A673 (cell line): ENCODE results near the gene CLCNKA. TPM values are rescaled to one million over a fixed set of nuclear protein-coding genes. Genes with fewer than 3 reads are reported as not detected.
A peak's percentile ranks its signal among the peaks of the same experiment; 100 is the strongest.

Source experiments
- BruUV-seq: library from RNA; stranded (reverse); fragments of 400-500 nt; replicated peaks from 2 replicates; lab custom pipeline; 2021; lab: Mats Ljungman, UMichigan
- CTCF ChIA-PET: fragments of 300-600 bp; sonication (Branson Sonifier 250); formaldehyde crosslinking; loops from one replicate; lab custom pipeline; 2022; ENCODE audit warnings: antibody characterized with exemption; lab: Charles Lee
- POLR2A ChIA-PET: fragments of 300-600 bp; sonication (Branson Sonifier 250); formaldehyde crosslinking; loops from one replicate; lab custom pipeline; 2022; ENCODE audit warnings: antibody characterized with exemption; ENCODE audit not compliant: low non-redundant PET; lab: Charles Lee
- DNase-seq: peaks from one replicate; pipeline ENCODE4 v3.0.0-alpha.2; 2015; ENCODE audit warnings: low spot score
- H3K27ac ChIP-seq: fragments of 200-600 bp; sonication (generic); 2 replicates; pipeline ENCODE4 v1.5.1; 2016; ENCODE audit warnings: mixed run types, low read depth, mild to moderate bottlenecking, mixed read lengths, antibody characterized with exemption, low read length; ENCODE audit not compliant: poor library complexity, severe bottlenecking
- H3K27me3 ChIP-seq: fragments of 200-600 bp; sonication (generic); replicated peaks from 2 replicates; pipeline ENCODE4 v1.6.1; 2017; ENCODE audit warnings: mixed run types, low read depth, mild to moderate bottlenecking, mixed read lengths, antibody characterized with exemption, low read length; ENCODE audit not compliant: insufficient read depth, poor library complexity
- H3K36me3 ChIP-seq: fragments of 200-600 bp; sonication (generic); 2 replicates; pipeline ENCODE4 v1.6.1; 2016; ENCODE audit warnings: mixed run types, mild to moderate bottlenecking, mixed read lengths, antibody characterized with exemption, low read length; ENCODE audit not compliant: insufficient read depth, poor library complexity, severe bottlenecking
- H3K4me1 ChIP-seq: fragments of 200-600 bp; sonication (generic); 2 replicates; pipeline ENCODE4 v1.6.1; 2017; ENCODE audit warnings: mixed run types, mild to moderate bottlenecking, mixed read lengths, antibody characterized with exemption, low read length; ENCODE audit not compliant: insufficient read depth, poor library complexity, severe bottlenecking
- H3K4me3 ChIP-seq: fragments of 200-600 bp; sonication (generic); 2 replicates; pipeline ENCODE4 v1.5.1; 2016; ENCODE audit warnings: low read depth, mixed run types, mild to moderate bottlenecking, mixed read lengths, low read length; ENCODE audit not compliant: poor library complexity, severe bottlenecking
- H3K9me3 ChIP-seq: fragments of 200-600 bp; sonication (generic); 2 replicates; pipeline ENCODE4 v1.6.1; 2016; ENCODE audit warnings: mixed run types, low read depth, mild to moderate bottlenecking, mixed read lengths, antibody characterized with exemption, low read length; ENCODE audit not compliant: poor library complexity, severe bottlenecking
- EZH2 ChIP-seq: fragments of 200-600 bp; sonication (generic); IDR thresholded peaks from 2 replicates; pipeline ENCODE4 v1.6.1; 2017; ENCODE audit warnings: borderline replicate concordance, low read depth, mild to moderate bottlenecking, mixed read lengths, antibody characterized with exemption, low read length; ENCODE audit not compliant: poor library complexity, severe bottlenecking
- intact Hi-C: fragments of 100-400 bp; cut with micrococcal nuclease; formaldehyde crosslinking; loops from one replicate; pipeline ENCODE4 v1.10.0; 2022; ENCODE audit not compliant: unreplicated experiment
- total RNA-seq: library from RNA; stranded (reverse); gene quantifications from 2 replicates; pipeline ENCODE4 v1.2.3, GENCODE V29; 2021
- TF ChIP-seq, protein P1 (sequence below): fragments of 300-800, 200-600 bp; sonication (generic); conservative IDR thresholded peaks from 2 replicates; pipeline ENCODE4 v1.5.1; 2017; ENCODE audit warnings: low read depth, mild to moderate bottlenecking, antibody characterized with exemption, low read length, moderate library complexity, mixed read lengths

CLCNKA gene
- total RNA-seq, 1 experiment from 2014 or later = not detected

DNA sequence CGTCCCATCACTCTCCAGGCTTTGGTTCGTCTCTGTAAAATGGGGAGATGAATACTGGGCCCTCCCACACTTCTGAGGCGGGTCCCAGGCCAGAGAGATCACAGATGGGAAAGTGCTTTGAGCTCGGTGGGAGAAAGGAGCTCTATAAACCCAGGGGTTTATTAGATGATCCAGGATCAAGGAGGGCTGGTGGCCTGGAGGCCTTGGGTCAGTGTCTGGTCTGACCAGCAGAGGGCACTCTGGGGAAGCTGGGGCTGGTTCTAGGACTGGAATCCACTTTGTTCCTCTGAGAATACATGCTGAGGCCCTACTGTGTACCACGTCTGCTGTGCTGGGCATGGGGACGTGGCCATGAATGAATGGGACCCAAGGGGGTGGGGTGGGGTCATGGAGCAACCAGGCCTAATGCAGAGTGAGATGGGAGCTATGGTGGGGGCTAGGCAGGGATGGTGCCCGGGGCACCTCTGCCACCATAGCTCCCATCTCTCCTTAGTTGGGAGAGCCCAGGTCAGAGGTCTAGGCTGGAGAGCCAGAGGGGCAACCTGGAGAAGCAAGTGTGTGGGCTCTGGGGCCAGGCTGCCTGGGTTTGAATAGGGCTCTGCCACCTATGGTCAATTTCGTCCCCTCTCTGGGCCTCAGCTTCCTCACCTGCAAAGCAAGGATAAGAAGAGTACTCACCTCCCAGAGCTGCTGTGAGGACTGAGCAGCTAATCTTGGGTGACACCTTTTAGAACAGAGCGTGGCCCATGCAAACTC lies 60.6 kb downstream of the CLCNKA start:
- Histone ChIP-seq H3K9me3 (no peaks in the 10 kb centered on the region), H3K27me3 (no peaks in the 10 kb centered on the region), H3K4me1 (no peaks in the 10 kb centered on the region), H3K27ac (no peak overlapping the region), H3K36me3 (no peaks in the 10 kb centered on the region), H3K4me3 (no peak overlapping the region)
- peak; percentile 78 for DNase-seq
- no TSS peak for BruUV-seq
- intact Hi-C loops = loop anchor here (1.0 kb wide), 1 partner anchor 105 kb away; no protein-coding TSS in a partner anchor
- ChIA-PET POLR2A (no interaction called here), CTCF (interaction anchor here (0.5 to 2.7 kb wide), 10 partner anchors 9 to 869 kb away, joined by 3 to 28 read pairs (median 4); partner anchors contain the start of gene FAM131C)
- TF ChIP-seq, protein P1, sequence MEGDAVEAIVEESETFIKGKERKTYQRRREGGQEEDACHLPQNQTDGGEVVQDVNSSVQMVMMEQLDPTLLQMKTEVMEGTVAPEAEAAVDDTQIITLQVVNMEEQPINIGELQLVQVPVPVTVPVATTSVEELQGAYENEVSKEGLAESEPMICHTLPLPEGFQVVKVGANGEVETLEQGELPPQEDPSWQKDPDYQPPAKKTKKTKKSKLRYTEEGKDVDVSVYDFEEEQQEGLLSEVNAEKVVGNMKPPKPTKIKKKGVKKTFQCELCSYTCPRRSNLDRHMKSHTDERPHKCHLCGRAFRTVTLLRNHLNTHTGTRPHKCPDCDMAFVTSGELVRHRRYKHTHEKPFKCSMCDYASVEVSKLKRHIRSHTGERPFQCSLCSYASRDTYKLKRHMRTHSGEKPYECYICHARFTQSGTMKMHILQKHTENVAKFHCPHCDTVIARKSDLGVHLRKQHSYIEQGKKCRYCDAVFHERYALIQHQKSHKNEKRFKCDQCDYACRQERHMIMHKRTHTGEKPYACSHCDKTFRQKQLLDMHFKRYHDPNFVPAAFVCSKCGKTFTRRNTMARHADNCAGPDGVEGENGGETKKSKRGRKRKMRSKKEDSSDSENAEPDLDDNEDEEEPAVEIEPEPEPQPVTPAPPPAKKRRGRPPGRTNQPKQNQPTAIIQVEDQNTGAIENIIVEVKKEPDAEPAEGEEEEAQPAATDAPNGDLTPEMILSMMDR = peak; percentile 96
- TF ChIP-seq EZH2 = no peak

- H3K4me3 ChIP-seq = no peak overlapping the region
- no peak for TF ChIP-seq EZH2
- TF ChIP-seq, protein P1 = no peak
- H3K9me3 ChIP-seq = no peaks in the 10 kb centered on the region
- POLR2A ChIA-PET = no interaction called here
- intact Hi-C loops = no loop called here
- H3K4me1 ChIP-seq = no peaks in the 10 kb centered on the region
- CTCF ChIA-PET = interaction anchor here (0.6 to 1.7 kb wide), 2 partner anchors 11 to 71 kb away, joined by 5 to 6 read pairs; no protein-coding TSS in a partner anchor
- no TSS peak for BruUV-seq
- H3K36me3 ChIP-seq = no peaks in the 10 kb centered on the region
- no peak for DNase-seq
- H3K27ac ChIP-seq = no peak overlapping the region
- H3K27me3 ChIP-seq = no peaks in the 10 kb centered on the region
Measured at GRCh38 chr1:16083486-16083885, 61.6 kb downstream of the CLCNKA start.

Other genes with a start within 250 kb of the CLCNKA start
- gene UQCRHL, start 214.4 kb upstream of the CLCNKA start, total RNA-seq = 3.1 and 4.1 TPM in 2 replicates
- gene SPEN, start 174.3 kb upstream of the CLCNKA start, total RNA-seq = 70.3 and 74.3 TPM in 2 replicates
- 50.1 and 50.3 TPM in 2 replicates for gene ZBTB17, start 45.9 kb upstream of the CLCNKA start, total RNA-seq
- not detected in 2 replicates for gene SRARP, start 17.8 kb upstream of the CLCNKA start, total RNA-seq
- not detected in 2 replicates for gene HSPB7, start 4.0 kb upstream of the CLCNKA start, total RNA-seq
- gene CLCNKB, start 21.7 kb downstream of the CLCNKA start, total RNA-seq = 0.13 TPM in 1 of 2 replicates, not detected in the other
- 0.71 and 1.3 TPM in 2 replicates for gene FAM131C, start 51.6 kb downstream of the CLCNKA start, total RNA-seq
- gene EPHA2, start 134.0 kb downstream of the CLCNKA start, total RNA-seq = 70.5 and 91.6 TPM in 2 replicates
- gene ARHGEF19, start 190.6 kb downstream of the CLCNKA start, total RNA-seq = 5.2 and 5.8 TPM in 2 replicates
- gene CPLANE2, start 215.1 kb downstream of the CLCNKA start, total RNA-seq = 5.5 and 7.6 TPM in 2 replicates